HG03103 (cell line): ENCODE results near the gene COL15A1.
A peak's percentile ranks its signal among the peaks of the same experiment; 100 is the strongest.

Source experiments
- ATAC-seq: cut with Tn5 transposase; IDR thresholded peaks from one replicate; pipeline ENCODE4 v1.9.1; 2021; ENCODE audit warnings: low read depth; ENCODE audit not compliant: unreplicated experiment

The COL15A1 gene

GRCh38 chr9:98992107-98992884 lies 48.6 kb downstream of the COL15A1 start:
- no peak for ATAC-seq

- peak; percentile 19 for ATAC-seq
Observed at GRCh38 chr9:98992885-98993569, 49.3 kb downstream of the COL15A1 start.

- ATAC-seq: peak; percentile 58
Observed at GRCh38 chr9:98993570-98993945, 49.9 kb downstream of the COL15A1 start.

- no peak for ATAC-seq
Observed at GRCh38 chr9:98994172-98995058, 50.7 kb downstream of the COL15A1 start.

GRCh38 chr9:98995059-98995671 lies 51.5 kb downstream of the COL15A1 start:
- no peak for ATAC-seq

- no peak for ATAC-seq
Observed at GRCh38 chr9:98995971-98996504, 52.3 kb downstream of the COL15A1 start.

- ATAC-seq: no peak
Observed at GRCh38 chr9:98997604-98998003, 53.9 kb downstream of the COL15A1 start.

GRCh38 chr9:98998441-98999151 lies 54.9 kb downstream of the COL15A1 start:
- peak; percentile 48 for ATAC-seq

- ATAC-seq: no peak
Observed at GRCh38 chr9:98999152-98999525, 55.4 kb downstream of the COL15A1 start.

- ATAC-seq: no peak
Observed at GRCh38 chr9:99000476-99001395, 57.0 kb downstream of the COL15A1 start.

- no peak for ATAC-seq
Observed at GRCh38 chr9:99001892-99002291, 58.2 kb downstream of the COL15A1 start.

- ATAC-seq: no peak
Observed at GRCh38 chr9:99002706-99003105, 59.0 kb downstream of the COL15A1 start.

GRCh38 chr9:99003308-99003707 lies 59.6 kb downstream of the COL15A1 start:
- no peak for ATAC-seq

- no peak for ATAC-seq
Observed at GRCh38 chr9:99004115-99004514, 60.4 kb downstream of the COL15A1 start.

- no peak for ATAC-seq
Observed at GRCh38 chr9:99004717-99005460, 61.2 kb downstream of the COL15A1 start.

- no peak for ATAC-seq
Observed at GRCh38 chr9:99005651-99006050, 61.9 kb downstream of the COL15A1 start.

GRCh38 chr9:99006511-99006910 lies 62.8 kb downstream of the COL15A1 start:
- no peak for ATAC-seq

GRCh38 chr9:99006979-99007378 lies 63.3 kb downstream of the COL15A1 start:
- no peak for ATAC-seq
